HEK293 (cell line): ENCODE results near the gene TOMM40.

Experiments
- CTCF ChIA-PET: fragments of 350-600 bp; formaldehyde crosslinking; extraction: SDS; loops from one replicate; lab custom pipeline; 2021; ENCODE audit warnings: antibody characterized with exemption; lab: Yijun Ruan, JAX
- POLR2A ChIA-PET: fragments of 300-600 bp; formaldehyde crosslinking; extraction: SDS; loops from one replicate; lab custom pipeline; 2020; ENCODE audit warnings: antibody characterized with exemption, inconsistent platforms; lab: Yijun Ruan, JAX
- H3K27ac ChIP-seq: fragments of 200-500 bp; sonication (Bioruptor generic); 2 replicates; pipeline ENCODE4 v1.5.1; 2014; ENCODE audit warnings: low read depth, low read length, control low read depth, inconsistent platforms; ENCODE audit errors: extremely low read depth
- H3K36me3 ChIP-seq, 2 experiments: fragments of 200-500 bp in 1 of 2; sonication (Bioruptor generic) in 1 of 2; 1 replicate in 1 of 2; 2 replicates in 1 of 2; pipeline ENCODE4 v1.5.1; 2014 to 2017; ENCODE audit warnings: inconsistent platforms in 2 of 2, low read length in 2 of 2; ENCODE audit not compliant: control insufficient read depth in 2 of 2, insufficient read depth in 1 of 2
- H3K4me1 ChIP-seq: fragments of 200-500 bp; sonication (Bioruptor generic); 2 replicates; pipeline ENCODE4 v1.5.1; 2014; ENCODE audit warnings: mild to moderate bottlenecking, low read length, inconsistent platforms; ENCODE audit not compliant: control insufficient read depth, insufficient read depth
- H3K4me3 ChIP-seq: 2 replicates; pipeline ENCODE4 v1.5.1; 2011; ENCODE audit warnings: low read depth, mild to moderate bottlenecking, control low read depth, low read length, moderate library complexity
- H3K9me3 ChIP-seq: fragments of 200-500 bp; sonication (Bioruptor generic); 2 replicates; pipeline ENCODE4 v1.5.1; 2014; ENCODE audit warnings: low read depth, low read length, inconsistent platforms; ENCODE audit not compliant: control insufficient read depth, insufficient read depth
- BCL11A ChIP-seq: fragments of 450-650 bp; formaldehyde crosslinking; IDR thresholded peaks from 2 replicates; pipeline ENCODE4 v1.5.1; 2016; ENCODE audit warnings: low read depth, missing biosample characterization, missing genetic modification characterization
- BCL11B ChIP-seq: fragments of 450-650 bp; formaldehyde crosslinking; IDR thresholded peaks from 2 replicates; pipeline ENCODE4 v1.5.1; 2016; ENCODE audit warnings: low read depth, missing biosample characterization, missing genetic modification characterization
- EGR2 ChIP-seq: fragments of 450-650 bp; formaldehyde crosslinking; IDR thresholded peaks from 2 replicates; pipeline ENCODE4 v1.5.1; 2016; ENCODE audit warnings: low read depth, missing biosample characterization, missing genetic modification characterization
- GFI1B ChIP-seq: fragments of 450-650 bp; formaldehyde crosslinking; IDR thresholded peaks from 2 replicates; pipeline ENCODE4 v1.5.1; 2016; ENCODE audit warnings: missing biosample characterization, missing genetic modification characterization
- GLIS1 ChIP-seq: fragments of 450-650 bp; formaldehyde crosslinking; IDR thresholded peaks from 2 replicates; pipeline ENCODE4 v1.5.1; 2016; ENCODE audit warnings: missing biosample characterization, missing genetic modification characterization
- KLF7 ChIP-seq: fragments of 450-650 bp; formaldehyde crosslinking; IDR thresholded peaks from 2 replicates; pipeline ENCODE4 v1.5.1; 2016; ENCODE audit warnings: missing biosample characterization, missing genetic modification characterization, borderline replicate concordance
- MYNN ChIP-seq: fragments of 450-650 bp; formaldehyde crosslinking; IDR thresholded peaks from 2 replicates; pipeline ENCODE4 v1.5.1; 2016; ENCODE audit warnings: missing biosample characterization, missing genetic modification characterization, borderline replicate concordance
- REPIN1 ChIP-seq: fragments of 450-650 bp; formaldehyde crosslinking; IDR thresholded peaks from 2 replicates; pipeline ENCODE4 v1.5.1; 2017; ENCODE audit warnings: missing biosample characterization, missing genetic modification characterization, low read depth
- ZBTB1 ChIP-seq: fragments of 450-650 bp; formaldehyde crosslinking; IDR thresholded peaks from 2 replicates; pipeline ENCODE4 v1.5.1; 2016; ENCODE audit warnings: missing biosample characterization, missing genetic modification characterization
- ZBTB21 ChIP-seq: fragments of 450-650 bp; formaldehyde crosslinking; IDR thresholded peaks from 2 replicates; pipeline ENCODE4 v1.5.1; 2017; ENCODE audit warnings: missing biosample characterization, missing genetic modification characterization
- ZNF114 ChIP-seq: fragments of 450-650 bp; formaldehyde crosslinking; IDR thresholded peaks from 2 replicates; pipeline ENCODE4 v1.5.0; 2017; ENCODE audit warnings: missing biosample characterization, missing genetic modification characterization
- ZNF2 ChIP-seq: fragments of 450-650 bp; formaldehyde crosslinking; IDR thresholded peaks from 2 replicates; pipeline ENCODE4 v1.5.1; 2016; ENCODE audit warnings: missing biosample characterization, missing genetic modification characterization
- ZNF501 ChIP-seq: fragments of 450-650 bp; formaldehyde crosslinking; IDR thresholded peaks from 2 replicates; pipeline ENCODE4 v1.5.1; 2016; ENCODE audit warnings: missing biosample characterization, missing genetic modification characterization
- ZNF600 ChIP-seq: fragments of 450-650 bp; formaldehyde crosslinking; IDR thresholded peaks from 2 replicates; pipeline ENCODE4 v1.5.1; 2016; ENCODE audit warnings: missing biosample characterization, missing genetic modification characterization
- ZNF660 ChIP-seq: fragments of 450-650 bp; IDR thresholded peaks from 2 replicates; pipeline ENCODE4 v1.5.1; 2018; ENCODE audit warnings: missing biosample characterization, mild to moderate bottlenecking, missing genetic modification characterization
- ZNF843 ChIP-seq: fragments of 450-650 bp; formaldehyde crosslinking; IDR thresholded peaks from 2 replicates; pipeline ENCODE4 v1.5.1; 2016; ENCODE audit warnings: missing biosample characterization, missing genetic modification characterization
- TF ChIP-seq, protein P1 (sequence below): fragments of 450-650 bp; formaldehyde crosslinking; IDR thresholded peaks from 2 replicates; pipeline ENCODE4 v1.5.1; 2017; ENCODE audit warnings: missing biosample characterization, missing genetic modification characterization
- TF ChIP-seq, protein P2 (sequence below): fragments of 450-650 bp; formaldehyde crosslinking; IDR thresholded peaks from 2 replicates; pipeline ENCODE4; 2016; ENCODE audit warnings: missing biosample characterization, missing genetic modification characterization
- TF ChIP-seq, protein P3 (sequence below): fragments of 450-650 bp; formaldehyde crosslinking; IDR thresholded peaks from 2 replicates; pipeline ENCODE4 v1.5.1; 2016; ENCODE audit warnings: missing biosample characterization, missing genetic modification characterization
- TF ChIP-seq, protein P4 (sequence below): fragments of 450-650 bp; formaldehyde crosslinking; IDR thresholded peaks from 2 replicates; pipeline ENCODE4 v1.5.0; 2017; ENCODE audit warnings: missing biosample characterization, missing genetic modification characterization, borderline replicate concordance
- TF ChIP-seq, protein P5 (sequence below): fragments of 450-650 bp; formaldehyde crosslinking; IDR thresholded peaks from 2 replicates; pipeline ENCODE4 v1.5.1; 2017; ENCODE audit warnings: missing biosample characterization, missing genetic modification characterization
- TF ChIP-seq, protein P6 (sequence below): fragments of 450-650 bp; formaldehyde crosslinking; IDR thresholded peaks from 2 replicates; pipeline ENCODE4 v1.5.1; 2016; ENCODE audit warnings: missing biosample characterization, missing genetic modification characterization

The TOMM40 gene

DNA sequence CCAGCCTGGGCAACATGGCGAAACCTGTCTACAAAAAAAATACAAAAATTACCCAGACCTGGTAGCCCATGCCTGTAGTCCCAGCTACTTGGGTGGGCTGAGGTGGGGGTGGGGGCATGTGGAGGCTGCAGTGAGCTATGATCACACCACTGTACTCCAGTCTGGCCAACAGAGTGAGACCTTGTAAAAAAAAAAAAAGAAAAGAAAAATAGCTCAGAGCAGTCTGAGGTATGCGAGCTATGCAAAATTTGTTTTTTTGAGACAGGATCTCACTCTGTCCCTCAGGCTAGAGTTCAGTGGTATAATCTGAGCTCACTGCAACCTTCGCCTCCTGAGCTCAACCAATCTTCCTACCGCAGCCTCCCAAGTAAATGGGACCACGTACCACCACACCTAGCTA lies 7.1 kb upstream of the TOMM40 start (continued):
- TF ChIP-seq, protein P1, sequence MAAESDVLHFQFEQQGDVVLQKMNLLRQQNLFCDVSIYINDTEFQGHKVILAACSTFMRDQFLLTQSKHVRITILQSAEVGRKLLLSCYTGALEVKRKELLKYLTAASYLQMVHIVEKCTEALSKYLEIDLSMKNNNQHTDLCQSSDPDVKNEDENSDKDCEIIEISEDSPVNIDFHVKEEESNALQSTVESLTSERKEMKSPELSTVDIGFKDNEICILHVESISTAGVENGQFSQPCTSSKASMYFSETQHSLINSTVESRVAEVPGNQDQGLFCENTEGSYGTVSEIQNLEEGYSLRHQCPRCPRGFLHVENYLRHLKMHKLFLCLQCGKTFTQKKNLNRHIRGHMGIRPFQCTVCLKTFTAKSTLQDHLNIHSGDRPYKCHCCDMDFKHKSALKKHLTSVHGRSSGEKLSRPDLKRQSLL (tag by site-specific recombination): no peak
- TF ChIP-seq ZNF114 (no peak), GFI1B (tag by site-specific recombination) (no peak), MYNN (no peak), KLF7 (no peak)

DNA sequence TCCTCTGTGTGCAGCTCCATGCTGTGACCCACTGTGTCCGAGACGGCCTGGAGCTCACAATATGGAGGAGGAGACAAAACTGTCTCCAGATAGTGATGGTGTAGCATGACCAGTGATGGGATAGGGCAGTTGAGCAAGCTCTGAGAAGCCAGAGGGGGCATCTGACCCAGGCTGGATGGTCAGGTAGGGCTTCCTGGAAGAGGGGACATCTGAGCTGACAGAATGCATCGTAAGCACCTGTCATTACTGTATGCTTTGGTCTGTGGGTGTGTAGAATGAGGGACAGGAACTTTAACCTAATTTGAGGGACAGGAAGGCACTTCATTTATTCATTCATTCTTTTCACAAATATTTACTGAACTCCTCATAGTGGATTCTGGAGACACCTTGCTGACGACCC lies 6.5 kb upstream of the TOMM40 start:
- TF ChIP-seq, protein P2, sequence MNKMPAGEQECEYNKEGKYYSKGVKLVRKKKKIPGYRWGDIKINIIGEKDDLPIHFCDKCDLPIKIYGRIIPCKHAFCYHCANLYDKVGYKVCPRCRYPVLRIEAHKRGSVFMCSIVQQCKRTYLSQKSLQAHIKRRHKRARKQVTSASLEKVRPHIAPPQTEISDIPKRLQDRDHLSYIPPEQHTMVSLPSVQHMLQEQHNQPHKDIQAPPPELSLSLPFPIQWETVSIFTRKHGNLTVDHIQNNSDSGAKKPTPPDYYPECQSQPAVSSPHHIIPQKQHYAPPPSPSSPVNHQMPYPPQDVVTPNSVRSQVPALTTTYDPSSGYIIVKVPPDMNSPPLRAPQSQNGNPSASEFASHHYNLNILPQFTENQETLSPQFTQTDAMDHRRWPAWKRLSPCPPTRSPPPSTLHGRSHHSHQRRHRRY (tag by site-specific recombination): no peak
- TF ChIP-seq GLIS1 (tag by site-specific recombination): no peak
- TF ChIP-seq ZNF660 (tag by site-specific recombination): no peak
- TF ChIP-seq, protein P3, sequence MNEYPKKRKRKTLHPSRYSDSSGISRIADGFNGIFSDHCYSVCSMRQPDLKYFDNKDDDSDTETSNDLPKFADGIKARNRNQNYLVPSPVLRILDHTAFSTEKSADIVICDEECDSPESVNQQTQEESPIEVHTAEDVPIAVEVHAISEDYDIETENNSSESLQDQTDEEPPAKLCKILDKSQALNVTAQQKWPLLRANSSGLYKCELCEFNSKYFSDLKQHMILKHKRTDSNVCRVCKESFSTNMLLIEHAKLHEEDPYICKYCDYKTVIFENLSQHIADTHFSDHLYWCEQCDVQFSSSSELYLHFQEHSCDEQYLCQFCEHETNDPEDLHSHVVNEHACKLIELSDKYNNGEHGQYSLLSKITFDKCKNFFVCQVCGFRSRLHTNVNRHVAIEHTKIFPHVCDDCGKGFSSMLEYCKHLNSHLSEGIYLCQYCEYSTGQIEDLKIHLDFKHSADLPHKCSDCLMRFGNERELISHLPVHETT (tag by site-specific recombination): no peak
- no peak for TF ChIP-seq REPIN1 (tag by site-specific recombination)
- no peak for TF ChIP-seq ZNF501 (tag by site-specific recombination)
- TF ChIP-seq GFI1B (tag by site-specific recombination): no peak
- TF ChIP-seq ZNF600 (tag by site-specific recombination): no peak
- no peak for TF ChIP-seq ZNF843
- TF ChIP-seq EGR2 (tag by site-specific recombination): no peak
- no peak for TF ChIP-seq ZBTB1 (tag by site-specific recombination)
- Histone ChIP-seq H3K4me3 (no peak overlapping the region), H3K9me3 (no peaks in the 10 kb centered on the region), H3K4me1 (peaks cover under 1% of the 10 kb centered on the region), H3K27ac (no peak overlapping the region), H3K36me3 (peaks cover 11 to 40% of the 10 kb centered on the region in 2 experiments; a peak in 2 of 3 replicates)
- ChIA-PET POLR2A (interaction anchor here (0.6 to 1.2 kb wide), 3 partner anchors 36 to 113 kb away, joined by 3 to 4 read pairs (median 3); partner anchors contain the start of gene NECTIN2), CTCF (interaction anchor here (0.9 to 1.7 kb wide), 5 partner anchors 18 to 115 kb away, joined by 3 to 8 read pairs (median 4); partner anchors contain the start of gene NECTIN2)

DNA sequence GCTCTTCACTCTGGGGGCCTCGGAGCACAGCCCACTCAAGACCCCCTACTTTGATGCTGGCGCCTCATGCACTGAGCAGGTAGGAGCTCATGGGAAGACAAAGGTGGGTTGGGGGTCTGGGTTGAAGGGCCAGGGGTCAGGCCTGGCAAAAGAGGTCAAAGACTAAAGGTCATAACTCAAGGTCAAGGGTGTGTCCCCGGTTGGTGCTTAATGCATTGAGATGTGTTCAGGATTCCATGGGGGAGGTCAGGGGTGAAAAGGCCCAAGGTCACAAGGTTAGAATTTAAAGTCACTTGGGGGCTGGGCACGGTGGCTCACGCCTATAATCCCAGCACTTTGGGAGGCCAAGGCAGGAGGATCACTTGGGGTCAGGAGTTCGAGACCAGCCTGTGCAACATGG lies 4.9 kb upstream of the TOMM40 start:
- Histone ChIP-seq H3K27ac (no peak overlapping the region), H3K9me3 (no peaks in the 10 kb centered on the region)
- CTCF ChIA-PET: interaction anchor here (1.1 kb wide), 1 partner anchor 315 kb away, joined by 3 read pairs; no protein-coding TSS in a partner anchor
- TF ChIP-seq BCL11A: peak; percentile 87
- TF ChIP-seq ZBTB21 (tag by site-specific recombination): no peak
- peak; percentile 98 for TF ChIP-seq BCL11B (tag by site-specific recombination)
- TF ChIP-seq, all 188 proteins: peak for 2
- Histone ChIP-seq H3K36me3 (peaks cover 11 to 37% of the 10 kb centered on the region in 2 experiments; a peak in 2 of 3 replicates), H3K4me1 (peaks cover 4% of the 10 kb centered on the region), H3K4me3 (no peak overlapping the region)
- POLR2A ChIA-PET: interaction anchor here (0.7 kb wide), 1 partner anchor 69 kb away, joined by 5 read pairs; no protein-coding TSS in a partner anchor

DNA sequence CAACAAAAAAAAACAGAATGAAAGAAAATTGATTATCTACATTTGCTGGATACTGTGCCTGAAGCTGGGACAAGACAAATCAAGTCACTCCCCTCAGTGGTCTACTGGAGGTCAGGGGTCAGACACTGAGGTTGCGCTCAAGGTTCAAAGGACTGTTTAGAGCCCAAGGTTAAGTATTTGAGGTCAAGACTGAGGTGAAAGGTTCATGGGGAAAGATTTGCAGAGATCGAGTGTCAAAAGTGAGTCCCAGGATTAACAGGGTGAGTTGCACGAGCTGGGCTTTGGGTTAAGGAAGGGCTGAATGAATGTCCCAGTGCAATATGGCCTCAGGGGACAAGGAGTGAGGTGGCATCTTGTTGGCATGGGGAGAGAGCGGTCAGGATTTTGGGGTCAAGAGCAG lies 3.4 kb upstream of the TOMM40 start:
- H3K27ac ChIP-seq: no peak overlapping the region
- peaks cover 6% of the 10 kb centered on the region for H3K4me1 ChIP-seq
- H3K9me3 ChIP-seq: no peaks in the 10 kb centered on the region
- ChIA-PET POLR2A (no interaction called here), CTCF (interaction anchor here (0.6 kb wide), 1 partner anchor 485 kb away, joined by 3 read pairs; no protein-coding TSS in a partner anchor)
- H3K4me3 ChIP-seq: no peak overlapping the region
- peaks cover 14 to 44% of the 10 kb centered on the region in 2 experiments; a peak in 2 of 3 replicates for H3K36me3 ChIP-seq
- TF ChIP-seq, protein P4, sequence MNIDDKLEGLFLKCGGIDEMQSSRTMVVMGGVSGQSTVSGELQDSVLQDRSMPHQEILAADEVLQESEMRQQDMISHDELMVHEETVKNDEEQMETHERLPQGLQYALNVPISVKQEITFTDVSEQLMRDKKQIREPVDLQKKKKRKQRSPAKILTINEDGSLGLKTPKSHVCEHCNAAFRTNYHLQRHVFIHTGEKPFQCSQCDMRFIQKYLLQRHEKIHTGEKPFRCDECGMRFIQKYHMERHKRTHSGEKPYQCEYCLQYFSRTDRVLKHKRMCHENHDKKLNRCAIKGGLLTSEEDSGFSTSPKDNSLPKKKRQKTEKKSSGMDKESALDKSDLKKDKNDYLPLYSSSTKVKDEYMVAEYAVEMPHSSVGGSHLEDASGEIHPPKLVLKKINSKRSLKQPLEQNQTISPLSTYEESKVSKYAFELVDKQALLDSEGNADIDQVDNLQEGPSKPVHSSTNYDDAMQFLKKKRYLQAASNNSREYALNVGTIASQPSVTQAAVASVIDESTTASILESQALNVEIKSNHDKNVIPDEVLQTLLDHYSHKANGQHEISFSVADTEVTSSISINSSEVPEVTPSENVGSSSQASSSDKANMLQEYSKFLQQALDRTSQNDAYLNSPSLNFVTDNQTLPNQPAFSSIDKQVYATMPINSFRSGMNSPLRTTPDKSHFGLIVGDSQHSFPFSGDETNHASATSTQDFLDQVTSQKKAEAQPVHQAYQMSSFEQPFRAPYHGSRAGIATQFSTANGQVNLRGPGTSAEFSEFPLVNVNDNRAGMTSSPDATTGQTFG (tag by site-specific recombination): no peak
- TF ChIP-seq, protein P5, sequence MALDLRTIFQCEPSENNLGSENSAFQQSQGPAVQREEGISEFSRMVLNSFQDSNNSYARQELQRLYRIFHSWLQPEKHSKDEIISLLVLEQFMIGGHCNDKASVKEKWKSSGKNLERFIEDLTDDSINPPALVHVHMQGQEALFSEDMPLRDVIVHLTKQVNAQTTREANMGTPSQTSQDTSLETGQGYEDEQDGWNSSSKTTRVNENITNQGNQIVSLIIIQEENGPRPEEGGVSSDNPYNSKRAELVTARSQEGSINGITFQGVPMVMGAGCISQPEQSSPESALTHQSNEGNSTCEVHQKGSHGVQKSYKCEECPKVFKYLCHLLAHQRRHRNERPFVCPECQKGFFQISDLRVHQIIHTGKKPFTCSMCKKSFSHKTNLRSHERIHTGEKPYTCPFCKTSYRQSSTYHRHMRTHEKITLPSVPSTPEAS (tag by site-specific recombination): no peak
- TF ChIP-seq ZNF501 (tag by site-specific recombination) (no peak), ZNF2 (tag by site-specific recombination) (no peak)
- TF ChIP-seq, protein P6, sequence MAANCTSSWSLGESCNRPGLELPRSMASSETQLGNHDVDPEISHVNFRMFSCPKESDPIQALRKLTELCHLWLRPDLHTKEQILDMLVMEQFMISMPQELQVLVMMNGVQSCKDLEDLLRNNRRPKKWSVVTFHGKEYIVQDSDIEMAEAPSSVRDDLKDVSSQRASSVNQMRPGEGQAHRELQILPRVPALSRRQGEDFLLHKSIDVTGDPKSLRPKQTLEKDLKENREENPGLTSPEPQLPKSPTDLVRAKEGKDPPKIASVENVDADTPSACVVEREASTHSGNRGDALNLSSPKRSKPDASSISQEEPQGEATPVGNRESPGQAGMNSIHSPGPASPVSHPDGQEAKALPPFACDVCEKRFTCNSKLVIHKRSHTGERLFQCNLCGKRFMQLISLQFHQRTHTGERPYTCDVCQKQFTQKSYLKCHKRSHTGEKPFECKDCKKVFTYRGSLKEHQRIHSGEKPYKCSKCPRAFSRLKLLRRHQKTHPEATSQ: no peak
